DMS114 treated with DMSO at 0.1 percent for 48 hours (cell line): ENCODE data around the gene LRRTM2.

ENCODE experiments used
- DNase-seq: peaks from one replicate; lab custom pipeline; 2025; ENCODE audit not compliant: unreplicated experiment; lab: John Stamatoyannopoulos, UW

The LRRTM2 gene

GRCh38 chr5:138884094-138884493 lies 9.0 kb upstream of the LRRTM2 start:
- DNase-seq, result no peak

- no peak for DNase-seq
Observed at GRCh38 chr5:138883211-138883610, 8.1 kb upstream of the LRRTM2 start.

DNA sequence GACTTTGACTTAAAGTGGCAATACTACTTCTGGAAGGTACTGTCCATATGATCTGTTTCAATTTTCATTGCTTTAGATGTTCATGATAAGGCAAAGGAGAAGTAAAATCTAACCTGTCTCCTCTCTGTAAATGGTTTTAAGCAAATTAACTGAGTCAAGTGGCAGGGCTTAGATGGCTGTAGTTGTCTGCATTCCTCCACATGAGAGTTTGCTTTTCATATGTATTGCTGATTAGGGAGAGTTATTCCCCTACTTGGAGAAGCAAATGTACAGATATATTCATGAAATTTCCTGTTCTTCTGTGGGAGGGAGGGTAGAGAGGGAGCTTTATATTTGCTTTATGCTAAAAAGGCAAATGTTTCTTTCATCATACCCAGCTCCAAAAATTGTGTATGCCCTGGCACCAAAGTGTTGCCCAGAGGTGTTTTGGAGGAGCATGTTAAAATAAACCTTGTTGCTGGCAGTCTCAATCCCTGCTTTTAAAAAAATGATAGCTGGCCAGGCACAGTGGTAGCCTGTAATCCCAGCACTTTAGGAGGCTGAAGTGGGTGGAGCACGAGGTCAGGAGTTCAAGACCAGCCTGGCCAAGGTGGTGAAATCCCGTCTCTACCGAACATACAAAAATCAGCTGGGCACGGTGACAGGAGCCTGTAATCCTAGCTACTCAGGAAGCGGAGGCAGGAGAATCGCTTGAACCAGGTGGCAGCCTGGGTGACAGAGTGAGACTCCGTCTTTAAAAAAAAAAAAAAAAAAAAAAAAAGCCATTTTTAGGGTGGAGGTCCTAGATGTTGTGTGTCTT lies 3.5 kb upstream of the LRRTM2 start:
- DNase-seq, result no peak

GRCh38 chr5:138876811-138877210 lies 1.7 kb upstream of the LRRTM2 start:
- DNase-seq, result no peak

GRCh38 chr5:138875946-138876345 lies 811 bp upstream of the LRRTM2 start:
- DNase-seq, result no peak

DNA sequence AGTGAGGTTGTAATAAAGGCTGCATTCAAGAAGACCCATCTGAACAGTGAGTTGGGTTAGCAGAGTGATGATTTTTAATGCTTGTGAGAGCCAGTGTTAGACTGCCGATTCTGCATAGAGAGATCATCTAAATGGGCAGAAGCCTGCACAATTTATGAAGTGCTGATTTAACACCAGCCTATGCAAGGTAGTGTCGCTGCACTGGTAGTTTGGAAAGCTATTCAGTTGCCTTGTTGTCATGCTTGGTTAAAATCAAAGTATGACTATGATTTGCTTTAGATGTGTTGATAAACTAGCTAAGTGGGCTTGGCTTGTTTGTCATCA lies 379 bp upstream of the LRRTM2 start:
- DNase-seq, result no peak

- no peak for DNase-seq
Observed at GRCh38 chr5:138874241-138874640, 894 bp downstream of the LRRTM2 start.

- no peak for DNase-seq
Observed at GRCh38 chr5:138873466-138874221, 1.5 kb downstream of the LRRTM2 start.

DNA sequence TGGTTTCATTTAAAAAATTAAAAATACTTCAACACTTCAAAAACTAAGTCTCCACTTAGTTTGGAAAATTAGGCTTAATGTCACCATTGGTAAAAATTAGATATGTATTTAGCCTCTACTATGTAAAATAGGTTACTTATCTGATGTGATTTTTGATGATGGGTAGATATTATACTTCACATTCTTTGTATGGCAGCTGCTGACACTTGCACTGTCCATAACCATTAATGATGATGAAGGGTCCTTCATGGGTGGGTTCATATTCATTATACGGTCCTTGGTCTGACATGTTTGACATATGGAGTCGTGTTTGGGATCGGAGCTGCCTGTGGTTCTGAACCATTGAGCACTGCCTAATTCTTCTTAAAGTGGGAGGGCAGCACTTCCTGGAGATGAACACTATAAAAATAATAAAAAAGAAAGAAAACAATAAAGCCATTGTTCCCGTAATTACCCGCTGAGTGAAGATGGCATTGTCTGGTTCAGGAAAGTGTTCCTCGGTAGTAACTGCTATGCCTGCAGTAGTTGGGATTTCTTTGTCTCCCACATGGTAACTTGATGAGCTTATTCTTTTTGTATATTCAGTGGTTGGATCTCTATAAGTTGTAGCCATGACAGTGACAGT lies 2.2 kb downstream of the LRRTM2 start:
- no peak for DNase-seq

GRCh38 chr5:138870611-138871010 lies 4.5 kb downstream of the LRRTM2 start:
- DNase-seq, result no peak

DNA sequence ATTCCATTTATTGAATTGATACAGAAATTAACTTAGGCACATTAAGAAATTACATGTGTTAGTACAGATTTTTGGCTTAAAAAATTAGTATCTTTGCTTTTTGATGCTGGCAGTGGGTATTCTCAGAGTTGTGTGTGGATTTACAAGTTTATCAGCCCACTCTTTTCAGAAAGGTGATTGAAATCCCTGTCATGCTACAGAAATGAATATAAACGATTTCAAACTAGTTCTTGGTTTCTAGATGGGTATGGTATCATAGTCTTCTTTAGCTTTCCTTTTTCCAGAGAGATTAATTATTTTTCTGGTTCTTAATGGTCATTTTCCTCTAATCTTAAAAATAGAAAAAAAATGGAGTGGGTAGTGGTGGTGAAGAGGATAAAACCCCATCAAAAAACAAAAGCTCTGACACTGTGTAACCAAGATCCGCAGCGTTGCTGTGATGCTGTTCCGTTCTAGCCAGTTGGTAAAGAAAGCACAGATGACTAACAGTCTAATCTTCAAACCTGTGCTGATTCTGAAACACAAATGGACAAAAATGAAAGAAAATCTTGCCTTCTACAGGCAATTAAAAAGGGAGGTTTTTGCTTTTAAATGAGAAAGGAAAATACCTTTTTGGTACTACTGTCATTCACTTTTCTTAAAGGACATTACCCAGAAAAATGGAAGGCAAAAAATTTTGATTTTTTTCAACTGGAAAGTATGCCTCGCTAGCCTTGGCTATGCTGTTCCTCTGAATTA lies 5.2 kb downstream of the LRRTM2 start:
- DNase-seq, result no peak

DNA sequence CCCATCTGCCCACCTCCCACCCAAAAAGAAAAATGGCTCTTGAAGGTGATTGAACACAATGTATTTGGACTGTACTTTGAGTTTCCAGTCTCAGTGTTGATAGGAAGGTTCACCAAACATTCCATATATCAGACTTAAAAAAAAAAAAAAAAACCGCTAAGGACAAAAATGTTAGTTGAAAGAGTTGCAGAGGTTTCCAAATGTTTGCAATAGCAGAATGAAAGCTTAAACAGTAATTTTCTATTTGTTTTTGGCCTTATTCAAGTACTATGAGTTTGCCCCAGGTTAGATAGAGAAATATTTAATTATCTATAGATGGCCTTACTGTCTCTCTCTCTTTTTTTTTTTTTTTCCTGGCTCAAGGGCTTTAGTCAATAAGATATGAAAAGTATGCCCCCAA lies 6.1 kb downstream of the LRRTM2 start:
- DNase-seq, result no peak

- DNase-seq, result no peak
Observed at GRCh38 chr5:138867011-138867410, 8.1 kb downstream of the LRRTM2 start.

DNA sequence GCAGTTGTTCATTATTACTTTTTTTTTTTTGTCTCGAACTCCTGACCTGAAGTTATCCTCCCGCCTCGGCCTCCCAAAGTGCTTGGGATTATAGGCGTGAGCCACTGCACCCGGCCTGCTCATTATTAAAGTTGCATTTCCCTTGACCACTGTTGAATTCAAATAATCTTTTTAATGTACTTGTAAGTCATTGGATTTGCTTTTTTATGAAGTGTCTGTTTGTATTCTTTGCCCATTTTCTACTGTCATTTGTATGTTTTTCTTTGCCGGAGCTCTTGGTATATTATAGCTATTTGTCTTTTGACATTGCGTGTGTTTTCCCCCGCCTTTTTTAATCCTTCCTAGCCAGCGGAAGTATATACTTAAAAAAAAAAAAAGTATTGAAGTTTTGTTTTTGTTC lies 22.0 kb downstream of the LRRTM2 start:
- no peak for DNase-seq

GRCh38 chr5:138850865-138851435 lies 24.2 kb downstream of the LRRTM2 start:
- no peak for DNase-seq

- DNase-seq, result no peak
Observed at GRCh38 chr5:138849882-138850281, 25.3 kb downstream of the LRRTM2 start.

GRCh38 chr5:138849439-138849838 lies 25.7 kb downstream of the LRRTM2 start:
- DNase-seq, result no peak

- no peak for DNase-seq
Observed at GRCh38 chr5:138844812-138845513, 30.2 kb downstream of the LRRTM2 start.

DNA sequence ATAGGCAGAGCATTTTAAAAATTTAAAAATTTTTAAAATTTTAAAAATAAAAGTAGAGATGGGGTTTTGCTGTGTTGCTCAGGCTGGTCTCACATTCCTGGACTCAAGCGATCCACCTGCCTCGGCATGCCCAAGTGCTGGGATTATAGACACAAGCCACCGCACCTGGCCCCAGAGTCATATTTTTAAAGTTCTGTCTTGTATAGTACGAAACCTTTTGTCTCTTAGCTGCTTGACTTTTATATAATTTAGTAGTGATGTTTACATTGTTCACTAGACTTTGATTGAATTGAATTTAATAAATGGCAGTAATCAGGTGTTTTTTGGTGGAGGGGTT lies 31.0 kb downstream of the LRRTM2 start:
- no peak for DNase-seq

DNA sequence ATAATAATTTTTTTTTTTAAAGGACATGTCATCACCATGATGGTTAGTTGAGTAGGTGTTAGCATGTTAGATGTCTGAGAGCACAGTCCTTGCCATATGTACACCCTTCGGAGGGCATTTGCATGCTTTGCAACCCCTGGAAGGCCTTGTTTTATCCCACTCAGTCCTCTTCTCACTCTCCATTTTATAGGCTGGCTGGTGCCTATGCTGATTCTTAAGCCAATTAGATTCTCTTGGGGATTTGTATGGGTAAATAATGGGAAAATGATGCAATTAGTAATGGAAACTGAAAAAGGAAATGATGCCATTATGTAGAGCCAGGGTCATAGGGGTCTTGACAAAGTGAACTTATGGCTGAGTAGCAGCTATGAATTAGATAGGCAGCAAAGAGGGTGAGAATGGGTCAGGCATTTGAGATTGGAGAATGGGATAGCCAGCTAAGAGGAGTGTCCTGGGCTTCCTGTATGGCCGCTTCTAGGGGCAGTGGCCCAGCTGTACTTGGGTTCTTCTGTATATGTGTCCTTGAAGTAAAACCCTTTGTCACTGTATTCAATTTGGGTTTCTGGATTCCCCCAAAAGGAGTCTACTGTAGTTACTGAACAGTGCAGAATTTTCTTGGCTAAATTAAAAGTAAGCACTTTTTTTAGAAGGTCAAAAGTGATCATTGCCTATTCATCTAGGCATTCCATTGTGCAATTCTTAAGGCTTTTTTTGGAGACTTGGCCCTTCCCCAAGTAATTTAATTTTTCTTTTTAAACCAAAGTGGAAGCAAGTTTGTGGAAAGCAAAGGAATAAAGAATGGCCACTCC lies 31.6 kb downstream of the LRRTM2 start:
- DNase-seq, result no peak
